HepG2 (cell line): ENCODE results near the gene SLC12A5. TPM values are rescaled to one million over a fixed set of nuclear protein-coding genes. Genes with fewer than 3 reads are reported as not detected.

ENCODE experiments used
- ADNP ChIP-seq: sonication (generic); formaldehyde crosslinking; IDR thresholded peaks from 2 replicates; pipeline ENCODE4 v1.4.0; 2020; ENCODE audit warnings: missing genetic modification reagents
- DMAP1 ChIP-seq: IDR thresholded peaks from 2 replicates; pipeline ENCODE4 v1.6.1; 2016
- ERF ChIP-seq: IDR thresholded peaks from 2 replicates; pipeline ENCODE4 v1.6.1; 2018; ENCODE audit warnings: missing biosample characterization, missing genetic modification reagents
- JDP2 ChIP-seq: sonication (generic); formaldehyde crosslinking; IDR thresholded peaks from 2 replicates; pipeline ENCODE4 v1.8.1; 2022; ENCODE audit warnings: missing genetic modification reagents, borderline replicate concordance
- MAFG ChIP-seq: sonication (generic); formaldehyde crosslinking; IDR thresholded peaks from 2 replicates; pipeline ENCODE4 v1.5.1; 2020; ENCODE audit warnings: mild to moderate bottlenecking, missing genetic modification reagents
- MTA3 ChIP-seq: sonication (generic); formaldehyde crosslinking; IDR thresholded peaks from 2 replicates; pipeline ENCODE4 v1.4.0; 2020; ENCODE audit warnings: missing genetic modification reagents
- MYNN ChIP-seq: sonication (generic); formaldehyde crosslinking; IDR thresholded peaks from 2 replicates; pipeline ENCODE4 v1.4.0; 2020; ENCODE audit warnings: mild to moderate bottlenecking, low read depth, missing genetic modification reagents
- NFYB ChIP-seq: sonication (generic); formaldehyde crosslinking; IDR thresholded peaks from 2 replicates; pipeline ENCODE4 v1.4.0; 2020; ENCODE audit warnings: missing genetic modification reagents
- POGK ChIP-seq: sonication (generic); formaldehyde crosslinking; conservative IDR thresholded peaks from 2 replicates; pipeline ENCODE4 v1.8.0; 2022; ENCODE audit warnings: mild to moderate bottlenecking, moderate library complexity, missing genetic modification reagents
- RCOR2 ChIP-seq: IDR thresholded peaks from 2 replicates; pipeline ENCODE4 v1.6.1; 2016; ENCODE audit warnings: missing biosample characterization, missing genetic modification reagents
- SALL1 ChIP-seq: sonication (generic); formaldehyde crosslinking; IDR thresholded peaks from 2 replicates; pipeline ENCODE4 v1.8.0; 2022; ENCODE audit warnings: mild to moderate bottlenecking, missing genetic modification reagents
- SMC3 ChIP-seq: IDR thresholded peaks from 2 replicates; pipeline ENCODE4 v1.6.1; 2011; ENCODE audit warnings: low read length, improper control_type of control experiment
- SNRNP70 ChIP-seq: fragments of 200-400 bp; formaldehyde crosslinking; IDR thresholded peaks from 2 replicates; pipeline ENCODE4 v1.6.1; 2017; ENCODE audit warnings: mild to moderate bottlenecking, low read depth, low read length, moderate library complexity
- TBP ChIP-seq: sonication (generic); formaldehyde crosslinking; IDR thresholded peaks from 2 replicates; pipeline ENCODE4 v1.5.0; 2020; ENCODE audit warnings: missing genetic modification reagents
- ZC3H4 ChIP-seq: sonication (generic); formaldehyde crosslinking; IDR thresholded peaks from 2 replicates; pipeline ENCODE4 v1.4.0; 2020; ENCODE audit warnings: missing genetic modification reagents, borderline replicate concordance
- ZNF253 ChIP-seq: sonication (generic); formaldehyde crosslinking; IDR thresholded peaks from 2 replicates; pipeline ENCODE4 v1.8.0; 2022; ENCODE audit warnings: mild to moderate bottlenecking, missing genetic modification reagents, borderline replicate concordance
- ZNF574 ChIP-seq: sonication (generic); formaldehyde crosslinking; IDR thresholded peaks from 2 replicates; pipeline ENCODE4 v1.4.0; 2020; ENCODE audit warnings: missing genetic modification reagents
- polyA plus RNA-seq, 8 experiments: library from polyadenylated mRNA; depleted of rRNA in 3 of 8; stranded (reverse) in 7 of 8; unstranded in 1 of 8; fragments of >200 nt; fragmentation: Illumina TruSeq in 4 of 8; extraction: Trizol in 4 of 8; gene quantifications; 2 replicates each; pipeline versions ENCODE4 v1.2.1 to v1.2.3, GENCODE V29; 2011 to 2016; ENCODE audit warnings: low read depth in 4 of 8, missing spikeins in 1 of 8, mixed read lengths in 1 of 8; ENCODE audit not compliant: insufficient read depth in 1 of 8
- total RNA-seq, 5 experiments: library from RNA; depleted of rRNA; stranded (reverse); fragments of >200 nt; fragmentation: Illumina TruSeq; extraction: Trizol; gene quantifications; 2 replicates each; pipeline ENCODE4 v1.2.3, GENCODE V29; 2016; ENCODE audit warnings: low read depth in 1 of 5
- TF ChIP-seq, protein P1 (sequence below): sonication (generic); formaldehyde crosslinking; IDR thresholded peaks from 2 replicates; pipeline ENCODE4 v1.4.0; 2020; ENCODE audit warnings: missing genetic modification reagents, borderline replicate concordance

The SLC12A5 gene
- total and polyA plus RNA-seq, 2 of the 13 experiments (the other 11 are each of a cell fraction or from before 2014, with no cell fraction given): 4.3 to 5.4 TPM

DNA sequence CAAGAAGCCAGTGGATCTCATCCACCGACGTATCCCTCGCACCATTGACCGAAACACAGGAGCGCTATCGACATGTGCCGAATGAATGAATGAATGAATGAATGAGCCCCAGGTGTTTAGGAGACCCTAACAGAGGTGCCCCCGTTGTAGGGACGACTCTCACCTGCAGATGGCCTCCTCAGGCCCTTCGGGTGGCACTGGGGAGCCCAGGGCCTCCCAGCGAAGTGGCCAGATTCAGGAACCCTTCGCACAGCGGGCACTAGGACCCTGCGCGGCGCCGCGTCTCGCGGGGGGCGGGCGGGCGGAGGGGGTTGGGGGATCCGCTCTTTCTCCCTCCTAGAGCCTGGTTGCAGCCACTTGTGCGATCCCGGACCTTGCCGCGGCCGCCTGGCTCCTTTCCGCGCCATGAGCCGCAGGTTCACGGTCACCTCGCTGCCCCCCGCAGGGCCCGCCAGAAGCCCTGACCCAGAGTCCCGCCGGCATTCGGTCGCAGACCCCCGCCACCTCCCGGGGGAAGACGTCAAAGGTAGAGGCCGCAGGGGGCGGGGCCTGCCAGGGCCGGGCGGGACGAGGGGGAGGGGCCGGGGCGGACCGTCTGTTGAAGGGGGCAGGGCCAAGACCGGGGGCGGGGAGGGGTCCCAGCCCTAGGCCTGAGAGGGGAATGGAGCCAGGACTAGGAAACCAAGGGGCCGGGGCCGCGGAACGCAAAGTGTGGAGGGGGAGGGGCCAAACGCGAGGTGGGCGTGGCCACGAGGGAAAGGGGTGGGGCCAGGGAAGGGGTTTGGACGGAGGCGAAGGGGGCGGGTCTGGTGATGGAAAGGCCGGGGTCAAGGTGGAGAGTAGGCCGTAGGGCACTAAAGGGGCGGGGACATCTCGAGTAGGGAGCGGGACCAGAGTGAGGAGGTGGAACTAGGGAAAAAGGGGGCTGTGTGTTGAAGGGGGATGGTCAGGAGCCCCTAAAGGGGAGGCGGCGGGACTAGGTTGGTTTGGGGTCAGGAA lies 7.4 kb upstream of the SLC12A5 start (continued):
- TF ChIP-seq, protein P1, sequence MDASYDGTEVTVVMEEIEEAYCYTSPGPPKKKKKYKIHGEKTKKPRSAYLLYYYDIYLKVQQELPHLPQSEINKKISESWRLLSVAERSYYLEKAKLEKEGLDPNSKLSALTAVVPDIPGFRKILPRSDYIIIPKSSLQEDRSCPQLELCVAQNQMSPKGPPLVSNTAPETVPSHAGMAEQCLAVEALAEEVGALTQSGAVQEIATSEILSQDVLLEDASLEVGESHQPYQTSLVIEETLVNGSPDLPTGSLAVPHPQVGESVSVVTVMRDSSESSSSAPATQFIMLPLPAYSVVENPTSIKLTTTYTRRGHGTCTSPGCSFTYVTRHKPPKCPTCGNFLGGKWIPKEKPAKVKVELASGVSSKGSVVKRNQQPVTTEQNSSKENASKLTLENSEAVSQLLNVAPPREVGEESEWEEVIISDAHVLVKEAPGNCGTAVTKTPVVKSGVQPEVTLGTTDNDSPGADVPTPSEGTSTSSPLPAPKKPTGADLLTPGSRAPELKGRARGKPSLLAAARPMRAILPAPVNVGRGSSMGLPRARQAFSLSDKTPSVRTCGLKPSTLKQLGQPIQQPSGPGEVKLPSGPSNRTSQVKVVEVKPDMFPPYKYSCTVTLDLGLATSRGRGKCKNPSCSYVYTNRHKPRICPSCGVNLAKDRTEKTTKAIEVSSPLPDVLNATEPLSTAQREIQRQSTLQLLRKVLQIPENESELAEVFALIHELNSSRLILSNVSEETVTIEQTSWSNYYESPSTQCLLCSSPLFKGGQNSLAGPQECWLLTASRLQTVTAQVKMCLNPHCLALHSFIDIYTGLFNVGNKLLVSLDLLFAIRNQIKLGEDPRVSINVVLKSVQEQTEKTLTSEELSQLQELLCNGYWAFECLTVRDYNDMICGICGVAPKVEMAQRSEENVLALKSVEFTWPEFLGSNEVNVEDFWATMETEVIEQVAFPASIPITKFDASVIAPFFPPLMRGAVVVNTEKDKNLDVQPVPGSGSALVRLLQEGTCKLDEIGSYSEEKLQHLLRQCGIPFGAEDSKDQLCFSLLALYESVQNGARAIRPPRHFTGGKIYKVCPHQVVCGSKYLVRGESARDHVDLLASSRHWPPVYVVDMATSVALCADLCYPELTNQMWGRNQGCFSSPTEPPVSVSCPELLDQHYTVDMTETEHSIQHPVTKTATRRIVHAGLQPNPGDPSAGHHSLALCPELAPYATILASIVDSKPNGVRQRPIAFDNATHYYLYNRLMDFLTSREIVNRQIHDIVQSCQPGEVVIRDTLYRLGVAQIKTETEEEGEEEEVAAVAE (CRISPR knock-in tag): no peak
- TF ChIP-seq ADNP (CRISPR knock-in tag) (0 out of 2 replicates have a peak, but pooled peaks have one; percentile 49), NFYB (CRISPR knock-in tag) (no peak), RCOR2 (0 out of 2 replicates have a peak, but pooled peaks have one; percentile 17), SMC3 (no peak), SNRNP70 (no peak), MYNN (CRISPR knock-in tag) (no peak), ZNF574 (CRISPR knock-in tag) (no peak), ZC3H4 (no peak), POGK (no peak; the same call in 1 of the 2 replicates), SALL1 (peak; percentile 51; the same call in 1 of the 2 replicates), ZNF253 (no peak), MAFG (CRISPR knock-in tag) (no peak), TBP (CRISPR knock-in tag) (no peak), JDP2 (no peak), MTA3 (CRISPR knock-in tag) (no peak), ERF (CRISPR knock-in tag) (no peak), DMAP1 (CRISPR knock-in tag) (peak; percentile 31; the same call in 1 of the 2 replicates)
